Endothelial cell of umbilical vein (primary cell): Measurements from ENCODE around the gene ACE. TPM values are rescaled to one million over a fixed set of nuclear protein-coding genes. Genes with fewer than 3 reads are reported as not detected.

Experiments used
- BruUV-seq: library from RNA; stranded (reverse); fragments of 400-500 nt; replicated peaks from 2 replicates; lab custom pipeline; 2021; lab: Mats Ljungman, UMichigan
- CTCF ChIA-PET: fragments of 300-600, 350-600 bp; sonication (Branson Sonifier 250); formaldehyde crosslinking; loops from one replicate; lab custom pipeline; 2021; ENCODE audit warnings: antibody characterized with exemption, inconsistent platforms; lab: Charles Lee
- POLR2A ChIA-PET: fragments of 300-600, 350-600 bp; sonication (Branson Sonifier 250); formaldehyde crosslinking; loops from one replicate; lab custom pipeline; 2021; ENCODE audit warnings: antibody characterized with exemption, inconsistent platforms; lab: Charles Lee
- DNase-seq: peaks from one replicate; pipeline ENCODE4 v3.0.0-alpha.2; 2011; ENCODE audit warnings: low read depth, low spot score
- FAIRE-seq: peaks from 2 replicates; lab custom pipeline; 2011; peaks lifted over from hg19 to GRCh38; lab: Jason Lieb, UNC
- H2AFZ ChIP-seq: 2 replicates; pipeline ENCODE4 v1.6.0; 2012; ENCODE audit warnings: low read depth, low read length, control low read depth, inconsistent platforms
- H3K27ac ChIP-seq: 2 replicates; pipeline ENCODE4 v1.5.1; 2011; ENCODE audit warnings: low read depth, mild to moderate bottlenecking, control low read depth, low read length, moderate library complexity; ENCODE audit not compliant: insufficient read depth
- H3K27me3 ChIP-seq, 2 experiments: 2 replicates each; pipeline versions ENCODE4 v1.6.0 to v1.6.1; 2011; ENCODE audit warnings: low read length in 2 of 2, mixed read lengths in 1 of 2; ENCODE audit not compliant: control insufficient read depth in 2 of 2, insufficient read depth in 2 of 2
- H3K36me3 ChIP-seq, 2 experiments: 2 replicates in 1 of 2; 3 replicates in 1 of 2; pipeline ENCODE4 v1.5.1; 2011; ENCODE audit warnings: low read length in 2 of 2, mild to moderate bottlenecking in 1 of 2, moderate library complexity in 1 of 2; ENCODE audit not compliant: control insufficient read depth in 2 of 2, insufficient read depth in 2 of 2; ENCODE audit errors: extremely low read depth in 1 of 2
- H3K4me1 ChIP-seq: 3 replicates; pipeline ENCODE4 v1.5.1; 2011; ENCODE audit warnings: mild to moderate bottlenecking, low read length; ENCODE audit not compliant: control insufficient read depth, insufficient read depth; ENCODE audit errors: extremely low read depth
- H3K4me2 ChIP-seq: 2 replicates; pipeline ENCODE4 v1.6.1; 2011; ENCODE audit warnings: low read length, control low read depth, mixed read lengths; ENCODE audit not compliant: insufficient read depth
- H3K4me3 ChIP-seq, 3 experiments: fragments of 200-600 bp in 1 of 3; sonication (generic), shearing (Covaris generic) in 1 of 3; replicated peaks in 1 of 3; 2 replicates each; pipeline ENCODE4 v1.5.1; 2011 to 2016; ENCODE audit warnings: control low read depth in 3 of 3, low read length in 3 of 3, mild to moderate bottlenecking in 2 of 3, inconsistent platforms in 1 of 3, low read depth in 1 of 3, moderate library complexity in 1 of 3; ENCODE audit not compliant: insufficient read depth in 1 of 3
- H3K79me2 ChIP-seq: 2 replicates; pipeline ENCODE4 v1.6.0; 2012; ENCODE audit warnings: low read length, inconsistent platforms; ENCODE audit not compliant: control insufficient read depth, insufficient read depth
- H3K9ac ChIP-seq: replicated peaks from 2 replicates; pipeline ENCODE3; 2011; ENCODE audit warnings: low read length, control low read depth; ENCODE audit not compliant: insufficient read depth; ENCODE audit errors: extremely low read depth
- H3K9me1 ChIP-seq: replicated peaks from 3 replicates; pipeline ENCODE4 v1.6.0; 2011; ENCODE audit warnings: mild to moderate bottlenecking, low read length; ENCODE audit not compliant: control insufficient read depth, insufficient read depth; ENCODE audit errors: extremely low read depth
- H3K9me3 ChIP-seq: replicated peaks from 2 replicates; pipeline ENCODE4 v1.5.1; 2012; ENCODE audit warnings: low read length, inconsistent platforms; ENCODE audit not compliant: control insufficient read depth, insufficient read depth
- H4K20me1 ChIP-seq: replicated peaks from 2 replicates; pipeline ENCODE3; 2011; ENCODE audit warnings: mild to moderate bottlenecking, low read length; ENCODE audit not compliant: control insufficient read depth, insufficient read depth; ENCODE audit errors: extremely low read depth
- EZH2 ChIP-seq: IDR thresholded peaks from 2 replicates; pipeline ENCODE4 v1.6.1; 2012; ENCODE audit warnings: borderline replicate concordance, low read depth, mild to moderate bottlenecking, moderate library complexity, low read length, inconsistent platforms; ENCODE audit not compliant: severe bottlenecking
- FOS ChIP-seq: IDR thresholded peaks from 2 replicates; pipeline ENCODE4 v1.6.1; 2011; ENCODE audit warnings: mild to moderate bottlenecking, low read length, moderate library complexity, borderline replicate concordance; ENCODE audit not compliant: insufficient read depth
- GATA2 ChIP-seq: IDR thresholded peaks from 2 replicates; pipeline ENCODE4 v1.7.0; 2011; ENCODE audit warnings: low read depth, mild to moderate bottlenecking, moderate library complexity, mixed read lengths, low read length; ENCODE audit not compliant: insufficient read length, insufficient read depth
- JUN ChIP-seq: IDR thresholded peaks from 2 replicates; pipeline ENCODE4 v1.6.1; 2011; ENCODE audit warnings: borderline replicate concordance, low read depth; ENCODE audit not compliant: insufficient read length, insufficient read depth
- MAX ChIP-seq: IDR thresholded peaks from 2 replicates; pipeline ENCODE4 v1.6.1; 2011; ENCODE audit not compliant: insufficient read depth, insufficient read length
- MYC ChIP-seq: IDR thresholded peaks from one replicate; pipeline ENCODE4 v1.6.1; 2011; ENCODE audit warnings: mild to moderate bottlenecking, low read depth, low read length
- POLR2A ChIP-seq: IDR thresholded peaks from 2 replicates; pipeline ENCODE4 v1.6.1; 2012; ENCODE audit warnings: low read depth, mild to moderate bottlenecking, control low read depth, low read length
- POLR2AphosphoS5 ChIP-seq: IDR thresholded peaks from 2 replicates; pipeline ENCODE4 v1.6.1; 2012; ENCODE audit warnings: low read depth, mild to moderate bottlenecking, control low read depth, low read length, moderate library complexity; ENCODE audit not compliant: insufficient read depth
- dilution Hi-C: fragments of 300-500 bp; cut with MboI; formaldehyde crosslinking; loops from one replicate; pipeline ENCODE4 v1.15.0; 2019; ENCODE audit warnings: low sequenced_read_pairs; ENCODE audit not compliant: extremely low pct_ligation_motif_present
- intact Hi-C: fragments of 100-400 bp; cut with micrococcal nuclease; formaldehyde crosslinking; loops from one replicate; pipeline ENCODE4 v1.10.0; 2022
- polyA plus RNA-seq, 4 experiments: library from polyadenylated mRNA; depleted of rRNA in 3 of 4; stranded (reverse) in 3 of 4; unstranded in 1 of 4; fragments of >200 nt; gene quantifications; 2 replicates each; pipeline versions ENCODE4 v1.2.1 to v1.2.3, GENCODE V29; 2011 to 2012; ENCODE audit warnings: missing spikeins in 1 of 4
- total RNA-seq: library from RNA; stranded (reverse); gene quantifications from 2 replicates; pipeline ENCODE4 v1.2.3, GENCODE V29; 2021

Gene ACE
- total and polyA plus RNA-seq, 2 donors (not counting 3 experiments of a cell fraction or from before 2014, with no cell fraction given): 63.4 to 207 TPM

- Histone ChIP-seq H3K4me1 (no peaks in the 10 kb centered on the region), H3K36me3 (peaks cover 0 to 17% of the 10 kb centered on the region in 2 experiments), H3K79me2 (no peaks in the 10 kb centered on the region), H2AFZ (no peak overlapping the region), H3K27me3 (peaks cover 2 to 10% of the 10 kb centered on the region in 2 experiments), H4K20me1 (no peaks in the 10 kb centered on the region), H3K27ac (no peak overlapping the region), H3K9me3 (no peaks in the 10 kb centered on the region), H3K9ac (no peak overlapping the region), H3K4me3 (no peak overlapping the region), H3K4me2 (no peak overlapping the region), H3K9me1 (no peaks in the 10 kb centered on the region)
- dilution Hi-C loops: no loop called here
- POLR2A ChIA-PET: interaction anchor here (0.7 kb wide), 1 partner anchor 58 kb away, joined by 3 read pairs; no protein-coding TSS in a partner anchor
- intact Hi-C loops: loop anchor here (5.0 kb wide), 2 partner anchors 71 to 114 kb away; no protein-coding TSS in a partner anchor
- TF ChIP-seq GATA2 (no peak), MAX (no peak), POLR2A (no peak), POLR2AphosphoS5 (no peak), JUN (no peak), FOS (no peak), EZH2 (no peak), MYC (no peak)
- DNase-seq (no peak), FAIRE-seq (no peak)
- BruUV-seq: no TSS peak
- CTCF ChIA-PET: interaction anchor here (1.0 to 3.2 kb wide), 7 partner anchors 10 to 113 kb away, joined by 3 to 21 read pairs (median 8); no protein-coding TSS in a partner anchor
Measured at GRCh38 chr17:63498626-63499195, 21.9 kb downstream of the ACE start.
